Neural progenitor cell (in vitro differentiated cells): Measurements from ENCODE around the gene PGM2. TPM values are rescaled to one million over a fixed set of nuclear protein-coding genes. Genes with fewer than 3 reads are reported as not detected.
A peak's percentile ranks its signal among the peaks of the same experiment; 100 is the strongest.

Experiments used
- DNase-seq: peaks from one replicate; pipeline ENCODE4 v3.0.0-alpha.2; 2016; ENCODE audit warnings: low spot score
- H2AFZ ChIP-seq: fragments of 200-600 bp; sonication (generic); replicated peaks from 2 replicates; pipeline ENCODE4 v1.6.1; 2016; ENCODE audit warnings: antibody characterized with exemption
- H3F3A ChIP-seq: fragments of 200-600 bp; sonication (generic); 2 replicates; pipeline ENCODE4 v1.6.1; 2016; ENCODE audit warnings: antibody characterized with exemption, low read depth
- H3K27ac ChIP-seq: fragments of 200-600 bp; sonication (generic); 2 replicates; pipeline ENCODE4 v1.5.1; 2016; ENCODE audit warnings: mild to moderate bottlenecking
- H3K27me3 ChIP-seq: fragments of 200-600 bp; sonication (generic); 2 replicates; pipeline ENCODE4 v1.6.1; 2016; ENCODE audit warnings: mild to moderate bottlenecking, moderate library complexity
- H3K36me3 ChIP-seq: fragments of 200-600 bp; sonication (generic); 2 replicates; pipeline ENCODE4 v1.5.1; 2016
- H3K4me1 ChIP-seq: fragments of 200-600 bp; sonication (generic); 2 replicates; pipeline ENCODE4 v1.6.1; 2016; ENCODE audit warnings: mixed run types
- H3K4me2 ChIP-seq: fragments of 200-600 bp; sonication (generic); 2 replicates; pipeline ENCODE4 v1.6.1; 2016
- H3K4me3 ChIP-seq: fragments of 200-600 bp; sonication (generic); 2 replicates; pipeline ENCODE4 v1.5.1; 2016
- H3K79me2 ChIP-seq: fragments of 200-600 bp; sonication (generic); 2 replicates; pipeline ENCODE4 v1.6.1; 2016; ENCODE audit warnings: low read depth
- H3K9ac ChIP-seq: fragments of 200-600 bp; sonication (generic); 2 replicates; pipeline ENCODE4 v1.6.1; 2016
- H3K9me3 ChIP-seq: fragments of 200-600 bp; sonication (generic); 2 replicates; pipeline ENCODE4 v1.5.1; 2016; ENCODE audit warnings: low read depth
- H4K20me1 ChIP-seq: fragments of 200-600 bp; sonication (generic); 2 replicates; pipeline ENCODE4 v1.6.1; 2016; ENCODE audit warnings: low read depth
- H3K27ac Mint-ChIP-seq: 3 replicates; pipeline ENCODE4 v1.8.0; 2021; ENCODE audit warnings: mixed read lengths
- H3K27me3 Mint-ChIP-seq: 2 replicates; pipeline ENCODE4 v1.8.0; 2022; ENCODE audit warnings: low read depth, mild to moderate bottlenecking, inconsistent platforms, moderate library complexity, mixed read lengths; ENCODE audit not compliant: insufficient read depth
- H3K36me3 Mint-ChIP-seq: 3 replicates; pipeline ENCODE4 v1.8.0; 2021; ENCODE audit warnings: mixed read lengths
- H3K4me1 Mint-ChIP-seq: 3 replicates; pipeline ENCODE4 v1.8.0; 2021; ENCODE audit warnings: mixed read lengths
- H3K4me3 Mint-ChIP-seq: 3 replicates; pipeline ENCODE4 v1.8.0; 2021; ENCODE audit warnings: mild to moderate bottlenecking, moderate library complexity, mixed read lengths
- H3K9me3 Mint-ChIP-seq: 3 replicates; pipeline ENCODE4 v1.8.0; 2020; ENCODE audit warnings: mixed read lengths
- CTCF ChIP-seq: fragments of 200-600 bp; sonication (generic); IDR thresholded peaks from 2 replicates; pipeline ENCODE4 v1.5.1; 2017; ENCODE audit warnings: antibody characterized with exemption, mild to moderate bottlenecking
- EZH2 ChIP-seq: fragments of 200-600 bp; sonication (generic); IDR thresholded peaks from 2 replicates; pipeline ENCODE4 v1.6.1; 2017; ENCODE audit warnings: antibody characterized with exemption, mild to moderate bottlenecking, moderate library complexity
- EZH2phosphoT487 ChIP-seq: fragments of 200-600 bp; sonication (generic); IDR thresholded peaks from 2 replicates; pipeline ENCODE4 v1.6.1; 2017; ENCODE audit warnings: antibody characterized with exemption
- total RNA-seq: library from RNA; depleted of rRNA; stranded (reverse); fragments of >200 nt; gene quantifications from 2 replicates; pipeline ENCODE4 v1.2.3, GENCODE V29; 2015; ENCODE audit warnings: low replicate concordance

PGM2 gene
- total RNA-seq, result 16.3 and 20.1 TPM in 2 replicates

- H3K4me1 Mint-ChIP-seq, result peaks cover 16% of the 10 kb centered on the region
- H3K36me3 Mint-ChIP-seq, result peaks cover 11% of the 10 kb centered on the region
- no peaks in the 10 kb centered on the region for H3K9me3 Mint-ChIP-seq
- H3K27me3 Mint-ChIP-seq, result no peaks in the 10 kb centered on the region
- no peak within 1 kb of the TSS for H3K9ac ChIP-seq
- H3K9me3 ChIP-seq, result no peaks in the 10 kb centered on the region
- DNase-seq, result peak; percentile 92
- TF ChIP-seq EZH2 (no peak), CTCF (peak; percentile 14)
- H3K4me2 ChIP-seq, result peak within 1 kb of the TSS; percentile 86
- peaks cover 4% of the 10 kb centered on the region for H3K79me2 ChIP-seq
- H3K4me1 ChIP-seq, result peaks cover 13% of the 10 kb centered on the region
- H3K27ac Mint-ChIP-seq, result peak within 1 kb of the TSS; percentile 8
- peaks cover 4% of the 10 kb centered on the region for H3K36me3 ChIP-seq
- peak within 1 kb of the TSS; percentile 89 for H2AFZ ChIP-seq
- peaks cover 40% of the 10 kb centered on the region for H3K27me3 ChIP-seq
- peak within 1 kb of the TSS; percentile 87 for H3K4me3 Mint-ChIP-seq
- peaks cover 16% of the 10 kb centered on the region for H3F3A ChIP-seq
- H3K27ac ChIP-seq, result no peak within 1 kb of the TSS
- H4K20me1 ChIP-seq, result peaks cover 16% of the 10 kb centered on the region
- H3K4me3 ChIP-seq, result peak within 1 kb of the TSS; percentile 69
Observed at GRCh38 chr4:37826295-37827029, at the start of gene PGM2. TSS of gene PGM2 (plus strand) at chr4:37826686. CDS start at chr4:37826733, 47 bp downstream.

GRCh38 chr4:37779896-37780295, 46.6 kb upstream of the PGM2 start:
- no peaks in the 10 kb centered on the region for H3K27me3 ChIP-seq
- peaks cover 19% of the 10 kb centered on the region for H3K9me3 Mint-ChIP-seq
- no peak overlapping the region for H3K4me3 ChIP-seq
- H3K27me3 Mint-ChIP-seq, result peaks cover 2% of the 10 kb centered on the region
- no peak overlapping the region for H3K4me3 Mint-ChIP-seq
- no peak overlapping the region for H3K9ac ChIP-seq
- H3K9me3 ChIP-seq, result no peaks in the 10 kb centered on the region
- TF ChIP-seq EZH2 (no peak), EZH2phosphoT487 (no peak), CTCF (no peak)
- peaks cover 17% of the 10 kb centered on the region for H3K4me1 ChIP-seq
- peaks cover 7% of the 10 kb centered on the region for H3F3A ChIP-seq
- peaks cover 15% of the 10 kb centered on the region for H3K4me1 Mint-ChIP-seq
- H3K79me2 ChIP-seq, result no peaks in the 10 kb centered on the region
- no peaks in the 10 kb centered on the region for H3K36me3 ChIP-seq
- no peaks in the 10 kb centered on the region for H3K36me3 Mint-ChIP-seq
- H3K27ac ChIP-seq, result no peak overlapping the region
- H4K20me1 ChIP-seq, result no peaks in the 10 kb centered on the region
- DNase-seq, result no peak
- peak overlapping the region; percentile 74 for H2AFZ ChIP-seq
- no peak overlapping the region for H3K4me2 ChIP-seq
- H3K27ac Mint-ChIP-seq, result no peak overlapping the region

- peaks cover 15% of the 10 kb centered on the region for H3K4me1 Mint-ChIP-seq
- no peaks in the 10 kb centered on the region for H3K36me3 Mint-ChIP-seq
- H3K4me3 Mint-ChIP-seq, result no peak overlapping the region
Observed at GRCh38 chr4:37780444-37781130, 45.9 kb upstream of the PGM2 start.

More at GRCh38 chr4:37780444-37781130, 45.9 kb upstream of the PGM2 start:
- DNase-seq, result peak; percentile 11
- no peaks in the 10 kb centered on the region for H4K20me1 ChIP-seq
- H3K4me2 ChIP-seq, result peak overlapping the region; percentile 23
- TF ChIP-seq EZH2phosphoT487, result no peak
- no peak for TF ChIP-seq CTCF
- TF ChIP-seq EZH2, result no peak
- no peaks in the 10 kb centered on the region for H3K9me3 ChIP-seq
- no peaks in the 10 kb centered on the region for H3K79me2 ChIP-seq
- no peaks in the 10 kb centered on the region for H3K36me3 ChIP-seq
- H3K9me3 Mint-ChIP-seq, result peaks cover 19% of the 10 kb centered on the region
- peak overlapping the region; percentile 74 for H2AFZ ChIP-seq
- H3K27ac Mint-ChIP-seq, result peak overlapping the region; percentile 77
- no peak overlapping the region for H3K27ac ChIP-seq
- H3K4me3 ChIP-seq, result no peak overlapping the region
- H3K27me3 ChIP-seq, result no peaks in the 10 kb centered on the region
- H3F3A ChIP-seq, result peaks cover 7% of the 10 kb centered on the region
- peaks cover 2% of the 10 kb centered on the region for H3K27me3 Mint-ChIP-seq
- no peak overlapping the region for H3K9ac ChIP-seq
- peaks cover 17% of the 10 kb centered on the region for H3K4me1 ChIP-seq
